ENCODE data around the gene TP53BP2. TPM values are rescaled to one million over a fixed set of nuclear protein-coding genes. Genes with fewer than 3 reads are reported as not detected.

The TP53BP2 gene
- total and polyA plus RNA-seq, 2 donors (not counting 3 experiments of a cell fraction or from before 2014, with no cell fraction given): 21.9 to 51.9 TPM

DNA sequence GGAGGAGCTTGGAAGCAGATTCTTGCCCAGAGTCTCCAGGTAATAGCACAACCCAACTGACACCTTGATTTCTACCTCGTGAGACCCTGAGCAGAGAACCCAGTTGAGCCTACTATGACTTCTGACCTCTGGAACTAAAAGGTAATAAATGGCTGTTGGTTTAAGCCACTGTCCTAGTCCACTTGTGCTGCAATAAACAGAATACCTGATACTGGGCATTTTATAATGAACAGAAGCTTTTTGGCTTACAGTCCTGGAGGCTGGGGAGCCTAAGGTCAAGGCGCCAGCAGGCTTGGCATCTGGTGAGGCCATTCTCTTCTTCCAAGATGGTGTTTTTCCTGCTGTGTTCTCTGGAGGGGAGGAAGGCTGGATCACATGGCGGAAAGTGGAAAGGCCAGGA lies 39.9 kb upstream of the TP53BP2 start:
- DNase-seq (ENCODE audit: low read depth, low spot score) (no peak), FAIRE-seq (no peak)
- intact Hi-C loops (cut with micrococcal nuclease): no loop called here
- Histone ChIP-seq H3K27ac (ENCODE audit: insufficient read depth, low read depth, low read length) (no peak overlapping the region), H2AFZ (ENCODE audit: low read depth, low read length) (no peak overlapping the region), H3K36me3 (ENCODE audit: control insufficient read depth in 2 of 2, extremely low read depth in 1 of 2, insufficient read depth in 2 of 2, low read length in 2 of 2) (no peaks in the 10 kb centered on the region), H3K4me1 (ENCODE audit: control insufficient read depth, extremely low read depth, insufficient read depth, low read length) (peaks cover 4% of the 10 kb centered on the region), H3K9me3 (replicated peaks; ENCODE audit: control insufficient read depth, insufficient read depth, low read length) (no peaks in the 10 kb centered on the region), H3K9me1 (replicated peaks; ENCODE audit: control insufficient read depth, extremely low read depth, insufficient read depth, low read length) (no peaks in the 10 kb centered on the region), H3K27me3 (ENCODE audit: control insufficient read depth in 2 of 2, insufficient read depth in 2 of 2, low read length in 2 of 2) (peaks cover 0 to 3% of the 10 kb centered on the region in 2 experiments), H3K4me3 (replicated peaks in 1 of 3; ENCODE audit: insufficient read depth in 1 of 3, low read depth in 1 of 3, low read length in 3 of 3) (no peak overlapping the region), H4K20me1 (replicated peaks; ENCODE audit: control insufficient read depth, extremely low read depth, insufficient read depth, low read length) (no peaks in the 10 kb centered on the region), H3K79me2 (ENCODE audit: control insufficient read depth, insufficient read depth, low read length) (no peaks in the 10 kb centered on the region), H3K4me2 (ENCODE audit: insufficient read depth, low read length) (no peak overlapping the region), H3K9ac (replicated peaks; ENCODE audit: extremely low read depth, insufficient read depth, low read length) (no peak overlapping the region)
- dilution Hi-C loops (cut with MboI; ENCODE audit: extremely low pct_ligation_motif_present, low sequenced_read_pairs): no loop called here
- CTCF ChIA-PET: no interaction called here
- BruUV-seq (replicated peaks): no TSS peak
- POLR2A ChIA-PET: no interaction called here
- TF ChIP-seq FOS (IDR thresholded peaks at IDR 0.05; ENCODE audit: borderline replicate concordance, insufficient read depth, low read length): no peak
- no peak for TF ChIP-seq JUN (IDR thresholded peaks at IDR 0.05; ENCODE audit: borderline replicate concordance, insufficient read depth, insufficient read length, low read depth)
- TF ChIP-seq EZH2 (IDR thresholded peaks at IDR 0.05; ENCODE audit: borderline replicate concordance, low read depth, low read length, severe bottlenecking): no peak
- no peak for TF ChIP-seq GATA2 (IDR thresholded peaks at IDR 0.05; ENCODE audit: insufficient read depth, insufficient read length, low read depth, low read length)
- no peak for TF ChIP-seq MYC (IDR thresholded peaks at IDR 0.05; ENCODE audit: low read depth, low read length)
- no peak for TF ChIP-seq POLR2A (IDR thresholded peaks at IDR 0.05; ENCODE audit: low read depth, low read length)
- no peak for TF ChIP-seq POLR2AphosphoS5 (IDR thresholded peaks at IDR 0.05; ENCODE audit: insufficient read depth, low read depth, low read length)
- TF ChIP-seq, protein P1, sequence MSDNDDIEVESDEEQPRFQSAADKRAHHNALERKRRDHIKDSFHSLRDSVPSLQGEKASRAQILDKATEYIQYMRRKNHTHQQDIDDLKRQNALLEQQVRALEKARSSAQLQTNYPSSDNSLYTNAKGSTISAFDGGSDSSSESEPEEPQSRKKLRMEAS (IDR thresholded peaks at IDR 0.05; ENCODE audit: insufficient read depth, insufficient read length): no peak
- TF ChIP-seq, protein P2, sequence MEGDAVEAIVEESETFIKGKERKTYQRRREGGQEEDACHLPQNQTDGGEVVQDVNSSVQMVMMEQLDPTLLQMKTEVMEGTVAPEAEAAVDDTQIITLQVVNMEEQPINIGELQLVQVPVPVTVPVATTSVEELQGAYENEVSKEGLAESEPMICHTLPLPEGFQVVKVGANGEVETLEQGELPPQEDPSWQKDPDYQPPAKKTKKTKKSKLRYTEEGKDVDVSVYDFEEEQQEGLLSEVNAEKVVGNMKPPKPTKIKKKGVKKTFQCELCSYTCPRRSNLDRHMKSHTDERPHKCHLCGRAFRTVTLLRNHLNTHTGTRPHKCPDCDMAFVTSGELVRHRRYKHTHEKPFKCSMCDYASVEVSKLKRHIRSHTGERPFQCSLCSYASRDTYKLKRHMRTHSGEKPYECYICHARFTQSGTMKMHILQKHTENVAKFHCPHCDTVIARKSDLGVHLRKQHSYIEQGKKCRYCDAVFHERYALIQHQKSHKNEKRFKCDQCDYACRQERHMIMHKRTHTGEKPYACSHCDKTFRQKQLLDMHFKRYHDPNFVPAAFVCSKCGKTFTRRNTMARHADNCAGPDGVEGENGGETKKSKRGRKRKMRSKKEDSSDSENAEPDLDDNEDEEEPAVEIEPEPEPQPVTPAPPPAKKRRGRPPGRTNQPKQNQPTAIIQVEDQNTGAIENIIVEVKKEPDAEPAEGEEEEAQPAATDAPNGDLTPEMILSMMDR (IDR thresholded peaks at IDR 0.05; ENCODE audit: extremely low read depth in 1 of 2, insufficient read depth in 1 of 2, low read depth in 1 of 2, low read length in 2 of 2): no peak
